Epithelial cell of proximal tubule (primary cell): Measurements from ENCODE around the gene TXLNB. TPM values are rescaled to one million over a fixed set of nuclear protein-coding genes. Genes with fewer than 3 reads are reported as not detected.

Experiments used
- DNase-seq: peaks from one replicate; pipeline ENCODE4 v3.0.0-alpha.2; 2011; ENCODE audit warnings: low read depth
- H3K4me3 ChIP-seq: 2 replicates; pipeline ENCODE4 v1.5.1; 2011; ENCODE audit warnings: low read depth, mild to moderate bottlenecking, low read length
- total RNA-seq: library from RNA; depleted of rRNA; stranded (reverse); fragments of >200 nt; gene quantifications from 2 replicates; pipeline ENCODE4 v1.2.3, GENCODE V29; 2015
- TF ChIP-seq, protein P1 (sequence below): conservative IDR thresholded peaks from 2 replicates; pipeline ENCODE4 v1.5.1; 2012; ENCODE audit warnings: low read depth, mild to moderate bottlenecking, low read length

The TXLNB gene
- total RNA-seq, 1 donor from 2014 or later = not detected

DNA sequence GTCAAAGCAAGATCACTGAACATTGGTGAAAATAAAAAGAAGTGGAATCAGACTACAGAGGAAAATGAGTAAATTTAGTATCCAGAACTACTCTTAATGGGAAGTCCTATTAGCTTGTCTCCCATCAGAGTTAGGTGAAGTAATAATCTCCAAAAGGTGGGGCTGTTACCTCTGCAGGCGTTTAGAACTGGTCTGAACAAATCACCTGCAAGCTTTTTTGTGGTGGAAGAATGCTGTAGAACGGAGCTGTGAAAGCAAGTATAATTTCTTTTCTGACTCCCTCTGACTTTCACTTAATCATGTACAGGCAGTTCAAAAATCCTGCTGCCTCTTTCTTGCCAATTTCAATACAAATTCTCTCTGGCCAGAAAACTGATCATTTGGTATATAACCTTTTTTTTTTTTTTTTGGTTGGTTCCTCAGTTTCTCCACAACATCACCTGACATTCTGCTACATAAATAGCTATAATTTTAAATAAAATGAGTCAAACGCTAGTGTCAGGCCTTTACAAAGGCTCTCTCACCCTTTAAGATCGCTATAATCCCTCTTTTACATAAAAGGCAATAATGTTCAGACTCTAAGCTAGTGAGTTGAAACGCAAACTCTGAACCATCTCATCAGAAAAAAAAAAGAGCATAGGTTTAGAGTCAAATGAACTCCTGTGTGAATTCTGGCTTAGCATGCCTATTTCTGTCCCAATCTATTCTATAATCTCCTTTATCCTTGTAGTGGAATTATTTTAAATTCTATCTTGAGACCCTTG lies 43.8 kb upstream of the TXLNB start:
- TF ChIP-seq, protein P1, sequence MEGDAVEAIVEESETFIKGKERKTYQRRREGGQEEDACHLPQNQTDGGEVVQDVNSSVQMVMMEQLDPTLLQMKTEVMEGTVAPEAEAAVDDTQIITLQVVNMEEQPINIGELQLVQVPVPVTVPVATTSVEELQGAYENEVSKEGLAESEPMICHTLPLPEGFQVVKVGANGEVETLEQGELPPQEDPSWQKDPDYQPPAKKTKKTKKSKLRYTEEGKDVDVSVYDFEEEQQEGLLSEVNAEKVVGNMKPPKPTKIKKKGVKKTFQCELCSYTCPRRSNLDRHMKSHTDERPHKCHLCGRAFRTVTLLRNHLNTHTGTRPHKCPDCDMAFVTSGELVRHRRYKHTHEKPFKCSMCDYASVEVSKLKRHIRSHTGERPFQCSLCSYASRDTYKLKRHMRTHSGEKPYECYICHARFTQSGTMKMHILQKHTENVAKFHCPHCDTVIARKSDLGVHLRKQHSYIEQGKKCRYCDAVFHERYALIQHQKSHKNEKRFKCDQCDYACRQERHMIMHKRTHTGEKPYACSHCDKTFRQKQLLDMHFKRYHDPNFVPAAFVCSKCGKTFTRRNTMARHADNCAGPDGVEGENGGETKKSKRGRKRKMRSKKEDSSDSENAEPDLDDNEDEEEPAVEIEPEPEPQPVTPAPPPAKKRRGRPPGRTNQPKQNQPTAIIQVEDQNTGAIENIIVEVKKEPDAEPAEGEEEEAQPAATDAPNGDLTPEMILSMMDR = no peak
- no peak overlapping the region for H3K4me3 ChIP-seq
- no peak for DNase-seq

DNA sequence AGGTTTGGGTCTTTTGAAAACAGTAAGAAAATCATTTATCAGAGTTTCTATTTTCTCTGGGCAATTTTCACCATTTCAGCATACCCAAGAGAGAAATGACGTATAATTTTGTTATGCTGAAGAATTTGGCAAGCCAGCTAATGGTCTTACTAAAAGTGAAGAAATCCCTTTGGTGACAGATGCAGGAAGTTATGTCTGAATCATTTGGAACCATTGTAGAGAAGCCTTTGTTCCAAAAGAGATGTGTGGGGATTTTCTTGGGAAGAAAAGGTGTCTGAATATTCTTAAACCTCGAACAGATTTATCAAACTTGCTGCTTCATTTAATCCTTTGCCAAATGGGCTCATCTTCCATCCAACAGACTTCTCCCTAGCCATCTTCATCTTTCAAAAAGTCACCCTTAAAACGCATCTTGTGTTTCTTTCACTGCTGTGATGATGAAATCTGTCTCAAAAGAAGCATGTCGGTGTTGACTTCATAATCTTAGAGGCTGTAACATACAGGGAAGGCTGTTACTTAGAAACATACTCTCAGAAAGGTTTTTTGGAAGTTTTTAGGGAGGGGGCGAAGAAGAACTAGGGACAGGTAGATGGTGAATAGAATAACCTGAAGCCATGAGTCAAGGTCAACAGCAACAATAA lies 43.1 kb upstream of the TXLNB start:
- TF ChIP-seq, protein P1 = no peak
- DNase-seq = peak; percentile 48
- H3K4me3 ChIP-seq = no peak overlapping the region

DNA sequence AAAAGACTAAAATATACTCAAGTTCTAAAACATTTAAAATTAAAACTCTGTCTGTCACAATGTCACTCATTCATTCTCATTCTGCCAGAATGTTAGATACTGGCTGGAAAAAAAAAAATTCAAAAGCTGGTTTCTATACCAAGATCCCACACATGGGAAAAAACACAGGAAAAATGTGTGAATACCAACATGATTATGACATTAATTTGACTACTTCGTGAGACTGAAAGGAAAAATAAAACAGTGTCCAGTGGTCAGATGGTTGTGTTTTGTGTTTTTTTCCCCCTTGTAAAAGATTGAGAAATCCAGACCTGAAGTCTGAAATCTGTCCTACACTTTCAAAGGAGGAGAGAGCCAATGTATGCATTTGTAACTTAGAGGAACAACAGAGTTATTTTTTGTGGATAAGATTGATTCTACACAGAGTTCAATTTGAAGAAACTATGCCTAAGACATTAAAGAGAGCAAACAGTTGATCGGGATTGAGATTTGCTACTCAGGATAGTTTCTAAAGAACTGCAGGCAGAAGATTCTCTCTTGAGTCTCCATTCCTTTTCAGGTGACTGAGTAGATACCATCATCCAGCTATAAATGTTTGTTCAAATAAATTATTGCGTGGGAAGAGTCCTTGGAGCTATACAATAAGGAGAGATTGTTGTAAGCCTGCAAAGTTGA lies 39.2 kb upstream of the TXLNB start:
- TF ChIP-seq, protein P1 = no peak
- DNase-seq = no peak
- no peak overlapping the region for H3K4me3 ChIP-seq

- no peak for DNase-seq
- TF ChIP-seq, protein P1 = no peak
- H3K4me3 ChIP-seq = no peak overlapping the region
Measured at GRCh38 chr6:139330306-139330705, 38.5 kb upstream of the TXLNB start.

DNA sequence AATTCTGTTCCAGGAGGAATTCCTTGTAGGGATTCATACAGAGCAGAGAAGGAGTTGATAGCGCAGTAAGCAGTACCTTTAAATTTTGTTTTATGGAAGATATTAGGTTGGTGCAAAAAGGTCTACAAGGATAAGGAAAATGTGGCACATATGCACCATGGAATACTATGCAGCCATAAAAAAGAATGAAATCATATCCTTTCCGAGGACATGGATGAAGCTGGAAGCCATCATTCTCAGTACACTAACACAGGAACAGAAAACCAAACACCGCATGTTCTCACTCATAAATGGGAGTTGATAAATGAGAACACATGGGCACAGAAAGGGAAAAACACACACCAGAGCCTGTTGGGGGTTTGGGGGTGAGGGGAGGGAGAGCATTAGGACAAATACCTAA lies 37.4 kb upstream of the TXLNB start:
- H3K4me3 ChIP-seq = no peak overlapping the region
- TF ChIP-seq, protein P1 = no peak
- no peak for DNase-seq

DNA sequence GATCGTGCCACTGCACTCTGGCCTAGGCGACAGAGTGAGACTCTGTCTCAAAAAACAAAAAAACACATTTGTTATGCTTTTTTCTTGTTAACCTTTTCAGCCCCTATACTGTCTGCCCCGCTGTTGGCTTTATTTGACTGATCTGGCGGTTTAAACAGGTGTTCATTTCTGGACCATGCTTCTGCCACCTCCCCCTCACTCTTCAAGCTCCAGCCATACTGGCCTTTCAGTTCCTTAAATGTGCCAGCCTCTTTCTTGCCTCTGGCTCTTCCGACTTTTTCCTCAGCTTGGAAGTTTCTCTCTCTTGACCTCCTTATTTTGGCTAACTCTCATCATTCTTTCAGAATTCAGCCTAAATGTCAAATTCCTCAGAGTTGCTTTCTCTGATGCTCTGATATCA lies 35.2 kb upstream of the TXLNB start:
- DNase-seq = no peak
- H3K4me3 ChIP-seq = no peak overlapping the region
- TF ChIP-seq, protein P1 = no peak
